Peyer's patch (tissue), 4 donors: ENCODE results near the gene KIRREL3. TPM values are rescaled to one million over a fixed set of nuclear protein-coding genes. Genes with fewer than 3 reads are reported as not detected.

Experiments
- DNase-seq, 3 donors: peaks; one replicate each; pipeline ENCODE4 v3.0.0-alpha.2; 2017 to 2019
- H3K27ac ChIP-seq, 4 donors: fragments of 200-600 bp; sonication (generic); one replicate each; pipeline ENCODE4 v1.5.1; 2016 to 2019
- H3K27me3 ChIP-seq, 2 donors: fragments of 200-600 bp; sonication (generic); one replicate each; pipeline ENCODE4 v1.5.1; 2019
- H3K36me3 ChIP-seq, 3 donors: fragments of 200-600 bp; sonication (generic); one replicate each; pipeline ENCODE4 v1.5.1; 2016 to 2019
- H3K4me1 ChIP-seq, 4 donors: fragments of 200-600 bp; sonication (generic); one replicate each; pipeline ENCODE4 v1.5.1; 2016 to 2019
- H3K4me3 ChIP-seq, 4 donors: fragments of 200-600 bp; sonication (generic); 1 replicate in 3 of 4; 2 replicates in 1 of 4; pipeline ENCODE4 v1.5.1; 2016 to 2019; ENCODE audit warnings: mild to moderate bottlenecking in 1 of 4
- H3K9me3 ChIP-seq, 4 donors: fragments of 200-600 bp; sonication (generic); one replicate each; pipeline ENCODE4 v1.5.1; 2016 to 2019; ENCODE audit warnings: mild to moderate bottlenecking in 1 of 4
- POLR2A ChIP-seq, 2 donors: fragments of 450-650 bp; IDR thresholded peaks; one replicate each; pipeline ENCODE4 v1.5.1; 2017; ENCODE audit warnings: antibody characterized with exemption in 2 of 2, mild to moderate bottlenecking in 2 of 2, moderate library complexity in 2 of 2
- total RNA-seq, 4 donors: library from RNA; depleted of rRNA; stranded (reverse); fragments of >200 nt; gene quantifications; one replicate each; pipeline ENCODE4 v1.1.0, GENCODE V29; 2016
- TF ChIP-seq, protein P1 (sequence below), 6 experiments: fragments of 450-650 bp in 4 of 6; fragments of 200-600 bp in 2 of 6; sonication (generic) in 1 of 6; IDR thresholded peaks; one replicate each; pipeline ENCODE4 v1.5.1; 2017 to 2019; ENCODE audit warnings: antibody characterized with exemption in 6 of 6, mild to moderate bottlenecking in 3 of 6, moderate library complexity in 1 of 6

KIRREL3 gene
- total RNA-seq, 4 donors from 2014 or later: 0.83 TPM; not detected in 3

- peaks cover 0 to 6% (median 0%) of the 10 kb centered on the region in 4 donors for H3K4me1 ChIP-seq
- no peak overlapping the region for H3K27ac ChIP-seq
- H3K4me3 ChIP-seq: no peak overlapping the region
- H3K27me3 ChIP-seq: no peaks in the 10 kb centered on the region
- TF ChIP-seq POLR2A (IDR thresholded peaks at IDR 0.05): no peak
- TF ChIP-seq, protein P1, sequence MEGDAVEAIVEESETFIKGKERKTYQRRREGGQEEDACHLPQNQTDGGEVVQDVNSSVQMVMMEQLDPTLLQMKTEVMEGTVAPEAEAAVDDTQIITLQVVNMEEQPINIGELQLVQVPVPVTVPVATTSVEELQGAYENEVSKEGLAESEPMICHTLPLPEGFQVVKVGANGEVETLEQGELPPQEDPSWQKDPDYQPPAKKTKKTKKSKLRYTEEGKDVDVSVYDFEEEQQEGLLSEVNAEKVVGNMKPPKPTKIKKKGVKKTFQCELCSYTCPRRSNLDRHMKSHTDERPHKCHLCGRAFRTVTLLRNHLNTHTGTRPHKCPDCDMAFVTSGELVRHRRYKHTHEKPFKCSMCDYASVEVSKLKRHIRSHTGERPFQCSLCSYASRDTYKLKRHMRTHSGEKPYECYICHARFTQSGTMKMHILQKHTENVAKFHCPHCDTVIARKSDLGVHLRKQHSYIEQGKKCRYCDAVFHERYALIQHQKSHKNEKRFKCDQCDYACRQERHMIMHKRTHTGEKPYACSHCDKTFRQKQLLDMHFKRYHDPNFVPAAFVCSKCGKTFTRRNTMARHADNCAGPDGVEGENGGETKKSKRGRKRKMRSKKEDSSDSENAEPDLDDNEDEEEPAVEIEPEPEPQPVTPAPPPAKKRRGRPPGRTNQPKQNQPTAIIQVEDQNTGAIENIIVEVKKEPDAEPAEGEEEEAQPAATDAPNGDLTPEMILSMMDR (IDR thresholded peaks at IDR 0.05): no peak
- H3K36me3 ChIP-seq: no peaks in the 10 kb centered on the region
- DNase-seq: no peak
- H3K9me3 ChIP-seq: no peaks in the 10 kb centered on the region
Measured at GRCh38 chr11:126461096-126461440, 539.5 kb downstream of the KIRREL3 start.

GRCh38 chr11:126460417-126461095 is 540.0 kb downstream of the KIRREL3 start:
- Histone ChIP-seq H3K36me3 (no peaks in the 10 kb centered on the region), H3K27me3 (no peaks in the 10 kb centered on the region), H3K9me3 (no peaks in the 10 kb centered on the region), H3K27ac (no peak overlapping the region), H3K4me3 (no peak overlapping the region), H3K4me1 (peaks cover 0 to under 1% (median 0%) of the 10 kb centered on the region in 4 donors)
- no peak for DNase-seq
- no peak for TF ChIP-seq POLR2A (IDR thresholded peaks at IDR 0.05)
- TF ChIP-seq, protein P1 (IDR thresholded peaks at IDR 0.05): no peak

- TF ChIP-seq, protein P1 (IDR thresholded peaks at IDR 0.05): no peak
- no peak for TF ChIP-seq POLR2A (IDR thresholded peaks at IDR 0.05)
Measured at GRCh38 chr11:126459691-126460281, 540.8 kb downstream of the KIRREL3 start.

GRCh38 chr11:126457817-126458216 is 542.8 kb downstream of the KIRREL3 start:
- TF ChIP-seq, protein P1 (IDR thresholded peaks at IDR 0.05): no peak
- no peak for TF ChIP-seq POLR2A (IDR thresholded peaks at IDR 0.05)

More at GRCh38 chr11:126459691-126460281, 540.8 kb downstream of the KIRREL3 start:
- Histone ChIP-seq H3K4me1 (no peaks in the 10 kb centered on the region), H3K36me3 (no peaks in the 10 kb centered on the region), H3K27ac (no peak overlapping the region), H3K27me3 (no peaks in the 10 kb centered on the region), H3K4me3 (no peak overlapping the region), H3K9me3 (no peaks in the 10 kb centered on the region)
- DNase-seq: no peak

DNA sequence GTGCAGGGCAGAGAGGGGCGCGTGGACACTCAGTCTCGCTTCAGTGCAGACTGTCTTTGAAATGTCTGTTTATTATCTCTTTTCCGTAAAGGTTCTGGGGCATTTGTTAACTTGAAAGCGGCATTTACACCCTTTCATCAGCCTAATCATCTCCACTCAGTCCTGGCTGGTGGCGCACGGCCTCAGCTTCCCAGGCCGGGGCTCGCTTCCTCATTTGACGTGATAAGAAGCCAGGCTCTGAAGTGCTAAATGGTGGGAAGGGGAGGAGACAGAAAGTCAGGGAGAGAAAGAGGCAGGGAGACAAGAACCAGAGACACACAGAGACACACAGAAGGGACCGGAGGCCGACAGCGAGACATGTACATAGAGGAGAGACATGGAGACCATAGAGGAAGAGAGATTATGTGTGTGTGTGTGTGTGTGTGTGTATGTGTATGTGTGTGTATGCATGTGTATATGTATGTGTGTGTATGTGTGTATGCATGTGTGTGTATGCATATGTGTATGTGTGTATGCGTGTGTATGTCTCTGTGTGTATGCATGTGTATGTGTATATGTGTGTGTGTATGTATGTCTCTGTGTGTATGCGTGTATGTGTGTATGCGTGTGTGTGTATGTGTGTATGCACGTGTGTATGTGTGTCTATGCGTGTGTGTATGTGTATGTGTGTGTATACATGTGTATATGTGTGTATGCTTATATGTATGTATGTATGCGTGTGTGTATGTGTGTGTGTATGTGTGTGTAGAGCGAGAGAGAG is 543.6 kb downstream of the KIRREL3 start:
- no peak for DNase-seq
- no peak overlapping the region for H3K4me3 ChIP-seq
- no peak overlapping the region for H3K27ac ChIP-seq
- TF ChIP-seq POLR2A (IDR thresholded peaks at IDR 0.05): no peak
- TF ChIP-seq, protein P1 (IDR thresholded peaks at IDR 0.05): no peak
- H3K9me3 ChIP-seq: no peaks in the 10 kb centered on the region
- H3K27me3 ChIP-seq: no peaks in the 10 kb centered on the region
- no peaks in the 10 kb centered on the region for H3K4me1 ChIP-seq
- no peaks in the 10 kb centered on the region for H3K36me3 ChIP-seq

More at GRCh38 chr11:126457817-126458216, 542.8 kb downstream of the KIRREL3 start:
- Histone ChIP-seq H3K4me1 (no peaks in the 10 kb centered on the region), H3K36me3 (no peaks in the 10 kb centered on the region), H3K27ac (no peak overlapping the region), H3K27me3 (no peaks in the 10 kb centered on the region), H3K4me3 (no peak overlapping the region), H3K9me3 (no peaks in the 10 kb centered on the region)
- no peak for DNase-seq
